ENCODE data around the gene HOXC13. TPM values are rescaled to one million over a fixed set of nuclear protein-coding genes. Genes with fewer than 3 reads are reported as not detected.

Gene HOXC13
- total RNA-seq, 1 experiment from 2014 or later: 0.09 TPM

DNA sequence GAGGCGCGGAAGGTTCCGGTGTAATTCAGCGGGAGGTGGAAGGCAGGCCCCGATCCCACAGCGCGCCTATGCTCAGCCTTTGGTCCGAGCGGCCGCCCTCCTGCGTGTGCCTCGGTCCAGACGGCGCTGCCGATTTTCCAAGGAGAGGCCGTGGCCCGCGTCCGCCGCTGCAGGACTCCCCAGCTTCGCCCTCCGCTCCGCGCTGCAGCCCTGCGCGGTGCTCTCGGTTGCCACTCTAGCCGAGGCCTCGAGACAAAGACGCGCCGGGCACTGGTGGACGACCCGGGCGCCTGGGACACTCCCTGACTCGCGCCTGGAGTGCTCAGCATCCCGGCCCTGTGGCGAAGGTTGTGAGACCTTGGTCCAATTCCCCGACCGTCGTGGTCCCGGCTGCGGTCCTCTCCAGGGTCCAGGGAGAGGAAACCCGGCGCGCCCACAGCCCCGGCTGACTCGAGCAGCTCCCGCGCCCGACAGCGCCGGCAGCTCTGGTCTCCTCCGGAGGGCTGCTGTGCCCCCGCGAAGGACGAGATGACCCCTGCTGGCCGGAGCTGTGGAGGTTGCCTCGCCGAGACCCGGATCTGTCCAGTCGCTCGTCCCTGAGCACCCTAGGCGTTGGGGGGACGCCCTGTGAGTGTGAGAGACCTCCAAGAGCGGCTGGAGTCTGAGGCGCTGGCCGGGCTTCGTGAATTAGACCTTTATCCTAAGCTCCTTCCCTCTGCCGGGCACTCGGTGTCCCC, 22.6 kb downstream of the HOXC13 start:
- CTCF ChIA-PET: interaction anchor here (0.9 to 1.5 kb wide), 9 partner anchors 9 to 214 kb away, joined by 3 to 6 read pairs (median 4); partner anchors contain the start of genes HOXC10 and HOXC13
- Mint-ChIP-seq H3K9me3 (no peaks in the 10 kb centered on the region), H3K4me3 (no peak overlapping the region), H3K27ac (no peak overlapping the region), H3K4me1 (peaks cover 17% of the 10 kb centered on the region), H3K27me3 (ENCODE audit: low read depth) (peaks cover 100% of the 10 kb centered on the region), H3K36me3 (no peaks in the 10 kb centered on the region)
- POLR2A ChIA-PET: interaction anchor here (0.9 kb wide), 1 partner anchor 29 kb away, joined by 3 read pairs; no protein-coding TSS in a partner anchor
- peak; percentile 23 for ATAC-seq
- DNase-seq (ENCODE audit: low spot score): no peak
- TF ChIP-seq ZNF532 (CRISPR knock-in tag; IDR thresholded peaks at IDR 0.05; ENCODE audit: borderline replicate concordance) (no peak), ATF1 (CRISPR knock-in tag; IDR thresholded peaks at IDR 0.05) (no peak), KAT7 (CRISPR knock-in tag; IDR thresholded peaks at IDR 0.05; ENCODE audit: borderline replicate concordance) (no peak), ZNF219 (CRISPR knock-in tag; IDR thresholded peaks at IDR 0.05; ENCODE audit: borderline replicate concordance) (peak; percentile 47; the same call in 1 of the 2 replicates), GTF2I (CRISPR knock-in tag; conservative IDR thresholded peaks at IDR 0.05) (no peak)
- TF ChIP-seq, protein P1, sequence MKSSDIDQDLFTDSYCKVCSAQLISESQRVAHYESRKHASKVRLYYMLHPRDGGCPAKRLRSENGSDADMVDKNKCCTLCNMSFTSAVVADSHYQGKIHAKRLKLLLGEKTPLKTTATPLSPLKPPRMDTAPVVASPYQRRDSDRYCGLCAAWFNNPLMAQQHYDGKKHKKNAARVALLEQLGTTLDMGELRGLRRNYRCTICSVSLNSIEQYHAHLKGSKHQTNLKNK (CRISPR knock-in tag; IDR thresholded peaks at IDR 0.05): no peak
- TF ChIP-seq, protein P2, sequence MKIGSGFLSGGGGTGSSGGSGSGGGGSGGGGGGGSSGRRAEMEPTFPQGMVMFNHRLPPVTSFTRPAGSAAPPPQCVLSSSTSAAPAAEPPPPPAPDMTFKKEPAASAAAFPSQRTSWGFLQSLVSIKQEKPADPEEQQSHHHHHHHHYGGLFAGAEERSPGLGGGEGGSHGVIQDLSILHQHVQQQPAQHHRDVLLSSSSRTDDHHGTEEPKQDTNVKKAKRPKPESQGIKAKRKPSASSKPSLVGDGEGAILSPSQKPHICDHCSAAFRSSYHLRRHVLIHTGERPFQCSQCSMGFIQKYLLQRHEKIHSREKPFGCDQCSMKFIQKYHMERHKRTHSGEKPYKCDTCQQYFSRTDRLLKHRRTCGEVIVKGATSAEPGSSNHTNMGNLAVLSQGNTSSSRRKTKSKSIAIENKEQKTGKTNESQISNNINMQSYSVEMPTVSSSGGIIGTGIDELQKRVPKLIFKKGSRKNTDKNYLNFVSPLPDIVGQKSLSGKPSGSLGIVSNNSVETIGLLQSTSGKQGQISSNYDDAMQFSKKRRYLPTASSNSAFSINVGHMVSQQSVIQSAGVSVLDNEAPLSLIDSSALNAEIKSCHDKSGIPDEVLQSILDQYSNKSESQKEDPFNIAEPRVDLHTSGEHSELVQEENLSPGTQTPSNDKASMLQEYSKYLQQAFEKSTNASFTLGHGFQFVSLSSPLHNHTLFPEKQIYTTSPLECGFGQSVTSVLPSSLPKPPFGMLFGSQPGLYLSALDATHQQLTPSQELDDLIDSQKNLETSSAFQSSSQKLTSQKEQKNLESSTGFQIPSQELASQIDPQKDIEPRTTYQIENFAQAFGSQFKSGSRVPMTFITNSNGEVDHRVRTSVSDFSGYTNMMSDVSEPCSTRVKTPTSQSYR (CRISPR knock-in tag; IDR thresholded peaks at IDR 0.05): no peak

DNA sequence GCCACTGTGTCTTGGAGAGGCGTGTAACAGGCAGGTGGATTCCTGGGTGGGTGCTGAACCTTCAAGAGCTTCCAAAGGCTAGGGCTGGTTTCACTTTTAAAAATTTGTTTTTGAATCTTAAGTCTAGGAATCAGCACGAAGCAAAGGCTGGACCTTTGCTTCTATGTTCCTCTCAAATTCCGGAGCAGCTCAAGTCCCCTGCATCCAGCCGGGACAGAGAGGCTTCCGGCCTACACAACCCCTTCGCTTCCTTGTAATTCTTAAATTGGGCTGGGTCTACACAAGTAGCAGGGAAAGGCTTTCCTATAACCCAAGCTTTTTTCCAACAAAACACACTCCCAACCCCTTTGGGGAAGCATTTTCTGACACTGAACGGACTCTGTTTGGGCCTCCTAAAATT, 24.4 kb downstream of the HOXC13 start:
- no peaks in the 10 kb centered on the region for H3K9me3 Mint-ChIP-seq
- ChIA-PET CTCF (interaction anchor here (1.0 to 1.5 kb wide), 3 partner anchors 11 to 205 kb away, joined by 3 to 4 read pairs (median 3); partner anchors contain the start of gene HOXC10), POLR2A (no interaction called here)

More for the DNA sequence above, 24.4 kb downstream of the HOXC13 start:
- DNase-seq (ENCODE audit: low spot score) (no peak), ATAC-seq (no peak)
- Mint-ChIP-seq H3K36me3 (no peaks in the 10 kb centered on the region), H3K27ac (no peak overlapping the region), H3K4me1 (peaks cover 23% of the 10 kb centered on the region), H3K27me3 (ENCODE audit: low read depth) (peaks cover 100% of the 10 kb centered on the region), H3K4me3 (no peak overlapping the region)
- TF ChIP-seq TCF7 (CRISPR knock-in tag; IDR thresholded peaks at IDR 0.05; ENCODE audit: low read depth) (no peak), AFF4 (CRISPR knock-in tag; IDR thresholded peaks at IDR 0.05; ENCODE audit: borderline replicate concordance) (no peak), OVOL2 (CRISPR knock-in tag; IDR thresholded peaks at IDR 0.05; ENCODE audit: borderline replicate concordance) (no peak), ZNF121 (CRISPR knock-in tag; IDR thresholded peaks at IDR 0.05) (no peak), USF2 (CRISPR knock-in tag; IDR thresholded peaks at IDR 0.05) (no peak)
- TF ChIP-seq, protein P3, sequence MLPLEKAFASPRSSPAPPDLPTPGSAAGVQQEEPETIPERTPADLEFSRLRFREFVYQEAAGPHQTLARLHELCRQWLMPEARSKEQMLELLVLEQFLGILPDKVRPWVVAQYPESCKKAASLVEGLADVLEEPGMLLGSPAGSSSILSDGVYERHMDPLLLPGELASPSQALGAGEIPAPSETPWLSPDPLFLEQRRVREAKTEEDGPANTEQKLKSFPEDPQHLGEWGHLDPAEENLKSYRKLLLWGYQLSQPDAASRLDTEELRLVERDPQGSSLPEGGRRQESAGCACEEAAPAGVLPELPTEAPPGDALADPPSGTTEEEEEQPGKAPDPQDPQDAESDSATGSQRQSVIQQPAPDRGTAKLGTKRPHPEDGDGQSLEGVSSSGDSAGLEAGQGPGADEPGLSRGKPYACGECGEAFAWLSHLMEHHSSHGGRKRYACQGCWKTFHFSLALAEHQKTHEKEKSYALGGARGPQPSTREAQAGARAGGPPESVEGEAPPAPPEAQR (CRISPR knock-in tag; IDR thresholded peaks at IDR 0.05): no peak
- TF ChIP-seq, protein P4, sequence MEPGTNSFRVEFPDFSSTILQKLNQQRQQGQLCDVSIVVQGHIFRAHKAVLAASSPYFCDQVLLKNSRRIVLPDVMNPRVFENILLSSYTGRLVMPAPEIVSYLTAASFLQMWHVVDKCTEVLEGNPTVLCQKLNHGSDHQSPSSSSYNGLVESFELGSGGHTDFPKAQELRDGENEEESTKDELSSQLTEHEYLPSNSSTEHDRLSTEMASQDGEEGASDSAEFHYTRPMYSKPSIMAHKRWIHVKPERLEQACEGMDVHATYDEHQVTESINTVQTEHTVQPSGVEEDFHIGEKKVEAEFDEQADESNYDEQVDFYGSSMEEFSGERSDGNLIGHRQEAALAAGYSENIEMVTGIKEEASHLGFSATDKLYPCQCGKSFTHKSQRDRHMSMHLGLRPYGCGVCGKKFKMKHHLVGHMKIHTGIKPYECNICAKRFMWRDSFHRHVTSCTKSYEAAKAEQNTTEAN (CRISPR knock-in tag; IDR thresholded peaks at IDR 0.05): no peak
- TF ChIP-seq, protein P5, sequence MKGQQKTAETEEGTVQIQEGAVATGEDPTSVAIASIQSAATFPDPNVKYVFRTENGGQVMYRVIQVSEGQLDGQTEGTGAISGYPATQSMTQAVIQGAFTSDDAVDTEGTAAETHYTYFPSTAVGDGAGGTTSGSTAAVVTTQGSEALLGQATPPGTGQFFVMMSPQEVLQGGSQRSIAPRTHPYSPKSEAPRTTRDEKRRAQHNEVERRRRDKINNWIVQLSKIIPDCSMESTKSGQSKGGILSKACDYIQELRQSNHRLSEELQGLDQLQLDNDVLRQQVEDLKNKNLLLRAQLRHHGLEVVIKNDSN (CRISPR knock-in tag; IDR thresholded peaks at IDR 0.05): no peak
